ENCODE data around the gene MSRB3.
"Not testable (repeated sequence)": the region's sequence is repeated elsewhere in the genome, so short reads cannot be mapped to it uniquely, and the experiment has no call there.

The MSRB3 gene

GRCh38 chr12:65457341-65457740, 178.9 kb downstream of the MSRB3 start:
- DNase-seq (ENCODE audit: low spot score) = not testable (repeated sequence)

GRCh38 chr12:65458718-65459117, 180.2 kb downstream of the MSRB3 start:
- DNase-seq (ENCODE audit: low spot score) = no peak

DNA sequence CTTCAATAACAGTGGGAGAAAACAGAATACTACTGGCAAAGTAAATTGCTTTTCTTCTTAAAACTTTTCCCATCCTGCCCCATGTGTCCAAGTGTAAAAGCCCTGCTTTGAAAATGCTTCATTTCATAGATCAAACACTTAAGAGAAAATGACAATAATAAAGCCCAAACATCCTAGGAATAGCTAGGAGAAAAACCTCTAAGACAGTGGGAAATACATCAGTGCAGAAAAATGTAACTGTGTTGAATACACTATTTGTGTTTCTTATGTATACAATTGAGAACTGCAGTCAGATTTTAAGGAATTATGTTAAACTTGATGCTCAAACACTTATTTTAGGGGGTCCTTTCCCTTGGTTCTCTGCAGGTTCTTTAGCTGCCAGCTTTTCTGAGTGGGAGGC, 181.1 kb downstream of the MSRB3 start:
- no peak for DNase-seq (ENCODE audit: low spot score)

DNA sequence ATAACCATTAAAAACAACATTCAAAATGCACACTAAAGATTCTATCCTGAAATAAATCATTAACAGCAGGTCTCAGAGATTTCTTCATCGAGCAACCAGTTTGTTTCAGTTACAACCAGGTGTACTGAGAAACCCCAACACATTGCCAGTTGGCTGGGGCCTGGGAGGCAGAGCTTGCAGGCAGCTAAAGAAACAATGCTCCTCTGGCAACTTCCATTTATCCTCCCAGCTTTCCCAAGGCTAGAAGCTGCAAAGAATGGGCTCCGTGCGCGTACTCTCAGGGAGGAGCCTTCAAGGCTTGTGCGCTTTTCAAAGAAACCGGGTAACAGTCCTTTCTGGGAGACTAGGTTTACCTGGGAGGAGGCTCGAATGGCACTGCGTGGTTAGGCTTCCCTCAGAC, 181.6 kb downstream of the MSRB3 start:
- no peak for DNase-seq (ENCODE audit: low spot score)

GRCh38 chr12:65461017-65461416, 182.5 kb downstream of the MSRB3 start:
- DNase-seq (ENCODE audit: low spot score) = no peak

GRCh38 chr12:65462484-65462883, 184.0 kb downstream of the MSRB3 start:
- no peak for DNase-seq (ENCODE audit: low spot score)

GRCh38 chr12:65463082-65463481, 184.6 kb downstream of the MSRB3 start:
- no peak for DNase-seq (ENCODE audit: low spot score)

GRCh38 chr12:65463611-65464010, 185.1 kb downstream of the MSRB3 start:
- DNase-seq (ENCODE audit: low spot score) = no peak

DNA sequence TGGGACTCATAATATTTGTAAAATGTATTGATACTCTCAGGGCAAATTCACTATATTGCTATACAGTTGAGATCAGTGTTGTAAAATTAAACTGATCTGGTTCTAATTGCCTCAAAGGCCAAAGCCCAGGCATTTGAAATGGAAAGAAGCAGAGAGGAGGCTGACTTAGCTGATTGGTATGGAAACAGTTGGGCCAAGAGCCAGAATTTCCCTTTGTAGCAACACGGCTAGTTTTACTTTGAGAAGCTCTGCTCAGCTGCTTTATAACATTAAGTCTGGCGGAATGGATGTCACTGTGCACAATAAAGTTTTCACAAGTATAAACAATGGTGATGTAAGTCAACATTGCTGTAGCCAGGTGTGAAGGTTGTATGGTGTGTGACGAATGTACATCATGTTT, 186.4 kb downstream of the MSRB3 start:
- DNase-seq (ENCODE audit: low spot score) = peak; percentile 78

DNA sequence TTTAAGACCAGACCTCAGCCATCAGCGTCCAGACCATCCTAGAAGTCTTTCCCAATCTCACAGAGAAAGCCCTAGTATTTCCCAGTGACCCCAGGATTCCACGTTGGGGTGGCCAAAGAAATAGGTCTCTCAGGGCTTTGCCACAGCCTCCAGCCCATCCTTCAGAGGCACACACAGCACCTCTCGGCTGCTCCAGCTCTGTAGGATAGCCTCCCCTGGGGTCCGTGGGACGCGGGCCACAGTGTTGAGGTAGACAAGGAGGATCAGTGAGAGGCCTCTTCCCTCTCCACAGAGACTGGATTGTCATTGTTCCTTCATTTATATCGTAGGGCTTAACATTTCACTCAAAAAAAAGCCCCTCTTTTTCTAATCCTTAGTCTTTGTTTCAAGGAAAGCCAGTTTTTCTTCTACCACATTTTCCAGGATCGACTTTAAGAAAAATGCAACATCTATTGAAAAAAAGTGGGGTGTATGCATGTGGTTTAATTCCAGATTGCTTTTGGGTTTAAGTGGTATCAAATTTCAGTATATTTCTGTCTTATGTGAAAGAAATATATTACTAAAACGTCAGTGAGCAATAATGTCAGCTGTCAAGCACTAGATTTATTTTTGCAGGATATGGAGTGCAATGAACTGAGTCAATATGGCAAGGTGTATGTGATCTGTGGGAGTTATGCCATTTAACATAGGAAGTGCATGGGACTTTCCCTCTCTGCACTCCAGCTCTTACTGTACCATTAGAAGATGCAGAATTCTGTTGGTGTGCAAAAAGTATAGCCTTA, 187.5 kb downstream of the MSRB3 start:
- DNase-seq (ENCODE audit: low spot score) = no peak

GRCh38 chr12:65466911-65467310, 188.4 kb downstream of the MSRB3 start:
- no peak for DNase-seq (ENCODE audit: low spot score)

- peak; percentile 30 for DNase-seq (ENCODE audit: low spot score)
Measured at GRCh38 chr12:65470256-65470655, 191.8 kb downstream of the MSRB3 start.

- DNase-seq (ENCODE audit: low spot score) = no peak
Measured at GRCh38 chr12:65472079-65472478, 193.6 kb downstream of the MSRB3 start.

- DNase-seq (ENCODE audit: low spot score) = no peak
Measured at GRCh38 chr12:65474831-65475230, 196.3 kb downstream of the MSRB3 start.

GRCh38 chr12:65477721-65478120, 199.2 kb downstream of the MSRB3 start:
- DNase-seq (ENCODE audit: low spot score) = no peak

DNA sequence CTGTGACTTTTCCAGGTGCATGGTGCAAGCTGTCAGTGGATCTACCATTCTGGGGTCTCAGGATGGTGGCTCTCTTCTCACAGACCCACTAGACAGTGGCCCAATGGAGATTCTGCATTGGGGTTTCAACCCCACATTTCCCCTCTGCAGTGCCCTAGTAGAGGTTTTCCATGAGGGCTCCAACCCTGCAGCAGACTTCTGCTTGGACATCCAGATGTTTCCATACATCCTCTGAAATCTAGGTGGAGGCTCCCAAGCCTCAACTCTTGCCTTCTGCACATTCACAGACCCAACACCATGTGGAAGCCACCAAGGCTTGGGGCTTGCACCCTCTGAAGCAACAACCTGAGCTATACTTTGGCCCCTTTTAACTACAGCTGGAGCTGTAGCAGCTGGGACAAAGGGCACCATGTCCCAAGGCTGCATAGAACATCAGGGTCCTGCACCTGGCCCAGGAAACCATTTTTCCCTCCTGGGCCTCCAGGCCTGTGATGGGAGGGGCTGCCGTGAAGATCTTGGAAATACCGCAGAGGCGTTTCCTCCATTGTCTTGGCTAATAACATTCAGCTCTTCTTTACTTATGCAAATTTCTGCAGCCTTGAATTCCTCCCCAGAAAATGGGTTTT, 205.5 kb downstream of the MSRB3 start:
- DNase-seq (ENCODE audit: low spot score) = not testable (repeated sequence)

GRCh38 chr12:65488197-65488596, 209.7 kb downstream of the MSRB3 start:
- DNase-seq (ENCODE audit: low spot score) = no peak

GRCh38 chr12:65490250-65490649, 211.8 kb downstream of the MSRB3 start:
- DNase-seq (ENCODE audit: low spot score) = peak; percentile 27

DNA sequence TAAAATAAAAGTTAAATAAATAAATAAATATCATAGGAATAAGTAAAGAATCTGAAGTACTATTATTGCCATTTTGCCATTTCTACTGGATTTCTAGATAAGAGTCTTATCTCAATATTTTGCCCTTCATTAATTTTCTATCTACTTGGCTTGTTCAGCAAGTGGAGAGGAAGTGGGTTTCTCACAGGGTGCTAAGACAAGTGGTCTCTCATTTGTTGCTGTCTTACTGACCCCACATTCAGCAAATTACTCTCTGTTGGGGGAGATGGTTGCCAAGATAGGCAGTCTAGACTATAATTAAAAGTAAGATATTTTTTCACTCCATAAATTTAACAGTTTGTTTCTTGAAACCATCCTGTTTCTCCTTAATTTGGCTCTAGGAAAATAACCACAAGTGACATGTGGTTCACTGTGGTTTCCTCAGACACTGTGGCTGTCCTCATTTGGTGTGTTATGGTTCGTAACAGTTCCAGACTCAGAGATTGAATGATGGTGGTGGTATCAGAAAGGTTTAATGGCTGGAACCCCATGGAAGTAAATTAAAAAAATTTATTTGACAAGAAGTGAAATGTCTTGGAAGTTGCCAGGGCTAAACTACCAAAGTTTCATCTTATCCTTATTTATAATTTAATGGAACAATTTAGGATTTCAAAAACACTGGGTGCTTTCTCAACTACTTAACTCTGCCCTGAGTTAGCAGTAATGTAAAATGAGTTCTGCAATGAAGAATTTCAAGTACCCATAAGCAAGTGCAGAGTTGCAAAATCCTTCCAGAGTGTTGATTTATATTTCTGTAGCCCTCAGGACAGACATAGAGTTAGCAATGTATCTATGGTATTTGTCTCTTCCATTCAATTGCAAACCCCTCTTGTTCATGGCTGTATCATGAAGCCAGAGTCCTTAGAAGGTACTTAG, 214.8 kb downstream of the MSRB3 start:
- no peak for DNase-seq (ENCODE audit: low spot score)

DNA sequence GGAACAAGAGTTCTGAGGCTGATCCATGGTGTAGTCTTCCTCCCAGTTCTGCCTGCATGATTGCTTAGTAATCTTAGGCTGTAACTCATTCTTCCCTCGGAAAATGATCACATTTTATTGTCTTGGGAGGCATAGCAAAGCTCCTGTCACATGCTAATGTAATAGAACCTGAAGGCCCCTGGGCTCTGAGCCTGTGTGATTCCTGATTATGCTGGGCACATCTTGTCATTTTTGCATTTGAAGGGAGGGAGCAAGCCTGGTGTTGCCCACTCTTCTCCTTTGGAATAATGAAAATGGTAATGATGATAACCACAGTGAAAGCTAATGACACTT, 215.4 kb downstream of the MSRB3 start:
- no peak for DNase-seq (ENCODE audit: low spot score)

DNA sequence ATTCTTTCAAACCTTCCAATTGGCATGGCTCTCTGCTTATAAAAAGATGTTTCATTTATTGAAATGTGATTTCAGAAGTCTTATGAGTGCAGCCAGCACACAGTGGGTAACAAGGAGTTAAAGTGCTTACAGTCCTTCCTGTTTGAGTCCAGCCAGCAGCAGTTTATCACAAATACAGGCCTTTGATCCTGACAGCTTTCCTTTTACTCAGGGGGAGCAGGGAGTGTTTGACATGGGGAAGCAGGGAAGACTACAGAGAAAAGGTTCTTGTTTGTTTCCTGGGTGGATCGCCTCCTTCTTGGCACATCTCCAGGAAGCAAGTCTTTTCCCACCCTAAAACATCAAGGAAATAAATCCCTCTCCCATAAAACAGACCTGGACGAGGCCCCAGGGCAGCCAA, 216.1 kb downstream of the MSRB3 start:
- DNase-seq (ENCODE audit: low spot score) = no peak

DNA sequence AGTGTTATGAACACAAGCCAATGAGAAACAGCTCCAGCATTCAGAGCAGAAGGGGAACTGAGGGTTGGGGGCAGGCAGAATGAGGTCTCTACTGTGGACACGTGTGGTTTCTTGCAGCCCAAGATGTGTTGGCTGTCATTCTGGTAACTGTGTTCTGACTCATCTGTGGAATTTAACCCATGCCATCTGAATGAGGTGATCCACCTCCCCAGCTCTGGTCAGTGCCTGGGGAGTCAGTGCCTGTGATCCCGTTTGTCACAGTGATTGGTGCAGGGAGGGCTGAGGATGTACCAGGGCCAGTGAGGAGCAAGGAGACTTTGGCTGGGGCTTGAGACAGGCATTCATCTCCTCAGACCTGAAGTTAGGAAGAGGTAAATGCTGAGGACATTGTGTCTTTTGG, 216.8 kb downstream of the MSRB3 start:
- peak; percentile 76 for DNase-seq (ENCODE audit: low spot score)

DNA sequence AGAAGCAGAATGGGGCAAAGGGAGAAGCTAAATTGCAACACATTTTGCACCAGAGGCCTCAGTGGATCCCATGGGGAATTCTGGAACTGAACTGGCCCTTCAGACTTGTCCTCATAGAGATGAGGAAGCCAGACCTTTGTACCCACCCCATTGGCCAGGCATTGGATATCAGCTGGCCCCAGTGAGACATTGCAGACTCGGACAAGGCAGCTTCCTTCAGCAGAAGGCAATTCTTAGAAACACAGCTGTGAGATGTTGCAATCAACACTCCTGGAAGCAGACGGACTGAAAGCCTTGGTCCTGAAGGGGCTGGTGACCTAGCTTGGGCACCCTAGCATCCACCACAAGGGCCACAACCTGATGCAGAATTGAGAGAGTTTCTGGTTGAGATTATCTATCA, 218.1 kb downstream of the MSRB3 start:
- peak; percentile 22 for DNase-seq (ENCODE audit: low spot score)
